Thoracic aorta (tissue), 2 donors: Measurements from ENCODE around the gene PAF1. TPM values are rescaled to one million over a fixed set of nuclear protein-coding genes. Genes with fewer than 3 reads are reported as not detected.

ENCODE experiments used
- ATAC-seq: fragments of 150-250 bp; one replicate; pipeline ENCODE4 v1.8.0; 2017; ENCODE audit warnings: low read depth; ENCODE audit not compliant: insufficient number of reproducible peaks, low FRiP score
- DNase-seq: peaks from one replicate; pipeline ENCODE4 v3.0.0-alpha.2; 2020; ENCODE audit warnings: low spot score
- H3K27ac ChIP-seq, 2 donors: fragments of 200-600 bp; sonication (generic); 1 replicate in 1 of 2; 2 replicates in 1 of 2; pipeline ENCODE4 v1.5.1; 2016; ENCODE audit warnings: mild to moderate bottlenecking in 2 of 2, moderate library complexity in 2 of 2
- H3K27me3 ChIP-seq: fragments of 200-600 bp; sonication (generic); replicated peaks from 2 replicates; pipeline ENCODE4 v1.6.0; 2016; ENCODE audit warnings: mild to moderate bottlenecking; ENCODE audit not compliant: insufficient read depth
- H3K36me3 ChIP-seq: fragments of 200-600 bp; sonication (generic); one replicate; pipeline ENCODE4 v1.5.1; 2016
- H3K4me1 ChIP-seq, 2 donors: fragments of 200-600 bp; sonication (generic); 1 replicate in 1 of 2; 2 replicates in 1 of 2; pipeline versions ENCODE4 v1.5.1 to v1.6.0; 2016; ENCODE audit warnings: low read depth in 2 of 2, mild to moderate bottlenecking in 1 of 2; ENCODE audit not compliant: control insufficient read depth in 1 of 2
- H3K4me3 ChIP-seq: fragments of 200-600 bp; sonication (generic); 2 replicates; pipeline ENCODE4 v1.5.1; 2016; ENCODE audit warnings: mild to moderate bottlenecking
- H3K9me3 ChIP-seq: fragments of 200-600 bp; sonication (generic); 2 replicates; pipeline ENCODE4 v1.5.1; 2016
- CTCF ChIP-seq: fragments of 200-600 bp; sonication (generic); IDR thresholded peaks from one replicate; pipeline ENCODE4 v1.5.1; 2019; ENCODE audit warnings: antibody characterized with exemption
- total RNA-seq, 2 donors: library from RNA; depleted of rRNA; stranded (reverse); fragments of >200 nt; gene quantifications; one replicate each; pipeline versions ENCODE4 v1.1.0 to v1.2.3, GENCODE V29; 2016

Gene PAF1
- total RNA-seq, 2 donors from 2014 or later, result 25.7 to 34.5 TPM

GRCh38 chr19:39434123-39435076 is 43.5 kb upstream of the PAF1 start:
- H3K27ac ChIP-seq, result peak overlapping the region; percentile 74 to 85
- no peaks in the 10 kb centered on the region for H3K27me3 ChIP-seq

GRCh38 chr19:39433480-39434079 is 42.7 kb upstream of the PAF1 start:
- DNase-seq (no peak), ATAC-seq (no peak)
- TF ChIP-seq CTCF, result no peak
- H3K4me3 ChIP-seq, result no peak overlapping the region
- H3K27me3 ChIP-seq, result no peaks in the 10 kb centered on the region
- H3K27ac ChIP-seq, result no peak overlapping the region
- H3K4me1 ChIP-seq, result peaks cover 29 to 45% of the 10 kb centered on the region in 2 donors
- no peaks in the 10 kb centered on the region for H3K9me3 ChIP-seq
- peaks cover 24% of the 10 kb centered on the region for H3K36me3 ChIP-seq

More at GRCh38 chr19:39434123-39435076, 43.5 kb upstream of the PAF1 start:
- ATAC-seq (no peak), DNase-seq (no peak)
- H3K36me3 ChIP-seq, result peaks cover 24% of the 10 kb centered on the region
- H3K4me1 ChIP-seq, result peaks cover 21 to 37% of the 10 kb centered on the region in 2 donors
- H3K9me3 ChIP-seq, result no peaks in the 10 kb centered on the region
- TF ChIP-seq CTCF, result no peak
- peak overlapping the region; percentile 90 for H3K4me3 ChIP-seq

GRCh38 chr19:39432677-39433025 is 41.7 kb upstream of the PAF1 start:
- Histone ChIP-seq H3K27me3 (no peaks in the 10 kb centered on the region), H3K4me3 (no peak overlapping the region), H3K36me3 (peaks cover 24% of the 10 kb centered on the region), H3K4me1 (peaks cover 30 to 55% of the 10 kb centered on the region in 2 donors), H3K27ac (no peak overlapping the region), H3K9me3 (no peaks in the 10 kb centered on the region)
- TF ChIP-seq CTCF, result no peak
- ATAC-seq (no peak), DNase-seq (no peak)

GRCh38 chr19:39430675-39431593 is 40.0 kb upstream of the PAF1 start:
- TF ChIP-seq CTCF, result no peak
- Histone ChIP-seq H3K36me3 (peaks cover 24% of the 10 kb centered on the region), H3K4me3 (no peak overlapping the region), H3K9me3 (no peaks in the 10 kb centered on the region), H3K27me3 (no peaks in the 10 kb centered on the region), H3K4me1 (peaks cover 24 to 47% of the 10 kb centered on the region in 2 donors), H3K27ac (peak overlapping the region; percentile 62 to 68)
- DNase-seq (peak; percentile 32), ATAC-seq (no peak)
